NCI-H460 (cell line): Measurements from ENCODE around the gene WDSUB1. TPM values are rescaled to one million over a fixed set of nuclear protein-coding genes. Genes with fewer than 3 reads are reported as not detected.

Experiments
- DNase-seq: peaks from one replicate; pipeline ENCODE4 v3.0.0-alpha.2; 2016; ENCODE audit warnings: low read depth; ENCODE audit errors: extremely low read depth
- small RNA-seq, 2 experiments: library from RNA; depleted of rRNA; stranded (forward); fragments of <200 nt; gene quantifications; one replicate each; pipeline ENCODE3, GENCODE V24; 2014
- total RNA-seq: library from RNA; depleted of rRNA; stranded (reverse); fragments of >200 nt; shearing (Covaris generic); gene quantifications from 2 replicates; pipeline ENCODE4 v1.2.3, GENCODE V29; 2014

WDSUB1 gene
- total RNA-seq, 1 experiment from 2014 or later: 16.8 TPM

DNA sequence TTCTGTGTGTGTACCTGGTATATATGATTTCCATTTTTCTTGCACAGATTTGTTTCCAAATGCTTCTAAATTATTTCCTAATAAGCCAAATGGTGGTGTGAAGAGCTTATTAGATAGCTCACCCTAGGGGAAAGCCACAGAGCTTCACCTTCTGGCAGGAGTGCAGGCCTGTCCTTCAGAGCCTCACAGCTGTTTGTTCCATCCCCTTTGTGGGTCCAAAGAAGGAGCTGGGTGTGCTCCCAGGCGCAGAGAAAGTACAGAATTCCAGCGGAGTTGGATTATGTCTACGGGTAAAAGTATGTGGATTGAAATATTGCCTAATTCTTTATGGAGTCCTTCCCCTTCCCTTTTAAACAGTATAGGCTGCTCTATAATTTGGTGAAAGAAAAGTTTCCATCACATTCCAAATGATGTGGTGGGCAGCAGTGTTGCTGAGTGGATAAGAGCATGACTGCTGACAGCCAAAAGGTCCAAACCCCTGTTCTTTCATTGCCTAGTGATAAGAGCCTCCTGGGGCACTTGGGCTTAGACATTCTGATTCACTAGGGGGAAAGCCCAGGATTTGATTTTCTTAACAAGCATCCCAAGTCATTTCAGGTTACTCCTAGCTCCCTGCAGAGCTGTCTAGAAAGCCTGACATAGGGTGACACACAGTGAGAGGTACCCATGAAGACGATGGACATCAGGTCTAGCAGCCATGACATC is 86.6 kb downstream of the WDSUB1 start:
- no peak for DNase-seq

DNA sequence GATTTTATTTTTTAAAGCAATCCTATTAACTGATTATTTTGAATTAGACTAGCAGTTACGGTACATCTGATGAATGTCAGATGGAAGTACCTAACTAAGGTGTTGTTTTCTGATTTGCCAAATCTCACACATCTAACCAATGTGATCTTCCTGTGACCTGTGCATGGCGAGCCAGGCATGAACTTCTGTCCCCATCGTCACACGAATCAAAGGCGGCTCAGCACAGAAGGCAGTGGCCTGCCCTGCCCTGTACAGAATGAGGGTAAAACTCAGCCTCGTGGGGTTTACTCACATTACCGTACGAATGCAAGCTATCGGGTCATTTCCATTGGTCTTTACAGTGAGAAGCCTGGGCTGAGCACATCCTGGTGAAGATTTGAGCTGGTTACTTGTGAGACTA is 87.3 kb downstream of the WDSUB1 start:
- DNase-seq: no peak

DNA sequence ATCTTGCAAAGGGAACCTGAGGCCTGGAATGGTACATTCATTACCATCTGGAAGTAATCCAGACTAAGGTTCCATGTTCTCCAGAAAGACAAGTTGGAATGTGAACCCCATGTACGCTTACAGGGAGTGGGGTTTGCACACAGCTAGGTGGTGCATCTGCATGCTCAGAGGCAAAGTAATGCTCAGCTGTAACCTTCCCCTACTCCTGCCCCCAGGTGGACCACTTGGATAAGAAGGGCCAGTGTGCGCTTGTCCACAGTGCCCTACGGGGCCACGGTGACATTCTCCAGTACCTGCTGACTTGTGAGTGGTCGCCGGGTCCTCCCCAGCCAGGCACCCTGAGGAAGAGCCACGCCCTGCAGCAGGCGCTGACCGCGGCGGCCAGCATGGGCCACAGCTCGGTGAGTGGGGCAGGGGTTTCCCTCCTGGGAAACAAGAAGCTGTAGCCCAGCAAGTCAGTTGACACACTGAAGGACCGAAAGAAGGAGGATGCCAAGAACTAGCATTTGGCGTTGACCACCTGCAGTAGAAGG is 90.0 kb downstream of the WDSUB1 start:
- DNase-seq: no peak

DNA sequence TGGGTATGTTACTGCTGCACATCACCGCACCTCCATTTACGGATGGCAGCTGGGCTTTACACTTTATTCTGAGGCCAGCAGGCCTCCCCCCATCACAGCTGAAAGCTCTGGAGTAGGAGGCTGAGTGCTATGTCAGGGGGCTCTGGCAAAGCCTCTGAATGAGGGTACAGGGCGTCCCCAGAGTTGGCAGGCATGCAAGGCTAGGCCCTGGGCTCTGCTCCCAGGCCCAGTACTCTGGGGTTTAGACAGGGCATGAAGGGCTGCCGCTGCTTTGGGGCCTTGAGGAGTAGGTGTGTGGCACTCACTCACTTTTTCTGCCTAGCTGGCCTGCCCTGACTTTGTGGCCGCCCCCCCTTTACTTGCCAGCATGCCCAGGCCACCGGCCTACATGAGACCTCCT is 90.8 kb downstream of the WDSUB1 start:
- no peak for DNase-seq

DNA sequence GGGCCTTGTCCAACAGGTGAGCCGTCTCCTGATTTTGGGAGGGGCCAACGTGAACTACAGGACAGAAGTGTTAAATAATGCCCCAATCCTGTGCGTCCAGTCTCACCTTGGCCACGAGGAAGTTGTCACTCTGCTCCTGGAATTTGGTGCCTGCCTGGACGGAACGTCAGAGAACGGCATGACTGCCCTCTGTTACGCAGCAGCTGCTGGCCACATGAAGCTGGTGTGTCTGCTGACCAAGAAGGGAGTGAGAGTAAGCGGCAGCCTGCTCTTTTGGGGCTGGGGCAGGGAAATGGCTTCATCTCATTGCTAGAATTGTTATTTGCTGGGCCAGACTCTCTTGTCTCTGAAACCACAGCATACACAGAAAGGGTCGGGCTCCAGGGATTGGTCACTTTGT is 92.3 kb downstream of the WDSUB1 start:
- no peak for DNase-seq

DNA sequence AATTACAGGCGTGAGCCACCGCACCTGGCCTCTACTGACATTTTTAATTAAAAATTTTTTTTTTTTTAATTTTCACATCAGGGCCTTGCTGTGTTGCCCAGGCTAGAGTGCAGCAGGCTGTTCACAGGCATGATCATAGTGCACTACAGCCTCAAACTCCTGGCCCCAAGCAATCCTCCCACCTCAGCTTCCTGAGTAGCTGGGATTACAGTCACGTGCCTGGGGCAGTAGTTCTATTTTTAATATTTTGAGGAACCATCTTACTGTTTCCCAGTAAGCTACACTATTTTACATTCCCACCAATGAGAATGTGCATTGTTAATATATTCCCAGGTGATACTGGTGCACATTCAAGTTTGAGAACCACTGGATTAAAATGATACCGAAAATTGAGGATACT is 92.7 kb downstream of the WDSUB1 start:
- no peak for DNase-seq

DNA sequence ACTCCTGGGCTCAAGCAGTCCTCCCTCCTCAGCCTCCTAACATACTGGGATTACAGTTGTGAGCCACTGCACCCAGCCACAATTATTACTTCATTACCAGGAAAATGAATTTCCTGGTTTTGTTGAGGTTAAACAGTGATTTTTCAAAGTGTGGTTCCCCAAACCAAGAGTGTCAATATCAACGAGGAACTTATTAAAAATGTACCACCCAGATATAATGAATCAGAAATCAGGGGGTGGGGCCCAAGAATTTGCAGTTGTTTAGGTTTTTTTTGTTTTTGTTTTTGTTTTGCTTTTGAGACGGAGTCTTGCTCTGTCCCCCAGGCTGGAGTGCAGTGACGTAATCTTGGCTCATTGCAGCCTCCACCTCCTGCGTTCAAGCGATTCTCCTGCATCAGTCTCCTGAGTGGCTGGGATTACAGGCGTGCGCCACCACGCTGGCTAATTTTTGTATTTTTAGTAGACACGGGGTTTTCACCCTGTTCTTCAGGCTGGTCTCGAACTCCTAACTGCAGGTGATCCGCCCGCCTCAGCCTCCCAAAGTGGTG is 94.1 kb downstream of the WDSUB1 start:
- no peak for DNase-seq

DNA sequence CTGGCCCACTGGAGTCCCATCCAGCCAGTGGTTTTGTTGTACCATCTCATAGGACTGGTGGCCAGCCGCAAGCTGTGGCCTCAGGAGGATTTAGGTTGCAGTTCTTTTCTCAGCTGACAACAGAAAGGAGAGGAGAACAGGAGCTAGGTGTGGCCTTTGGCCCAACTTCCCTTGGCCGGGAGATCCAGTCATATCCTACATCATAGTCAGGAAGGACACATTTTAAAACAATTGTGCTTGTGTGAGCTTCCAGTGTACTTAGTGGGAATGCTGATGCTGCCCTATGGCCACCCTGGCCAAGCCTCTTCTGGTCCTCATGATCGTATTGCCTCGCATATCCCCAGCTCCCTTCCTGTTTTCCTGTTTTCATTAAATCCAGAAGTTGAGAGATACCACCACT is 98.1 kb downstream of the WDSUB1 start:
- no peak for DNase-seq

DNA sequence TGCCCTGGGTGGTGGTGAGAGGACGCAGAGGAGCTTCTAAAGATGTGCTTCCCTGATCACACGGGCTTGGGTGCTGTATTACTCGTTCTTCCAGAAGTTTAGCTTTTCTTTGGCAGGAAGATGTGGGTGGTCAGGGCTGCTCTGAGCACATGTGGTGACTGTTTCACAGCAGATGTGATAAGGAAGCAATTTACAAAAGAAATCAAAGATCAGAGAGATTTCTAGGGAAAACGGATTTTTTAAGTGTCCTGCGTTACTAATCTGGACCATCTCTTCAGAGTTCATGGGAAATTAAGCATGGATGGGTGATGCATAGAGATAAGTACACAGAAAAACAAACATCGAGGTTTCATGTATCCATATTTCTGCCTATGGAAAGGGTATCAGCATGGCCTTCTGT is 99.4 kb downstream of the WDSUB1 start:
- DNase-seq: no peak

DNA sequence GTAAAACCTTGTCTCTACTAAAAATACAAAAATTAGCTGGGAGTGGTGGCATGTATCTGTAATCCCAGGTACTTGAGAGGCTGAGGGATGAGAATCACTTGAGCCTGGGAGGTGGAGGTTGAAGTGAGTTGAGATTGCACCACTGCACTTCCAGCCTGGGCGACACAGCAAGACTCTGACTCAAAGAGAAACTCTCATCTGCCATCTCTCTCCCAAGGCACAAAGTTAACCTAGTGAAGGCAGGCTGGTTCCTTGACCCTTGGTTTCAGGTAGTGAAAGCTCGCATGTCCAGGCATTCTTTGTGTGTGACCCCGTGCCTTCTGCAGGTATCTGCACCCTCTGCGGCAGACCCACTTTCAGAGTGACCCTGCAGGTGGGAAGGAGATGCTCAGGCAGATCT is 100.0 kb downstream of the WDSUB1 start:
- no peak for DNase-seq

Small RNA genes within 50 kb of the gene (small RNA-seq; reads per million reads assigned to genes)
- gene MIR6888: 0 reads per million in 2 experiments
